ENCODE data around the gene HMCN2. TPM values are rescaled to one million over a fixed set of nuclear protein-coding genes. Genes with fewer than 3 reads are reported as not detected.

The HMCN2 gene
- total RNA-seq, 4 donors from 2014 or later = 24.8 to 61.7 (median 36.1) TPM

DNA sequence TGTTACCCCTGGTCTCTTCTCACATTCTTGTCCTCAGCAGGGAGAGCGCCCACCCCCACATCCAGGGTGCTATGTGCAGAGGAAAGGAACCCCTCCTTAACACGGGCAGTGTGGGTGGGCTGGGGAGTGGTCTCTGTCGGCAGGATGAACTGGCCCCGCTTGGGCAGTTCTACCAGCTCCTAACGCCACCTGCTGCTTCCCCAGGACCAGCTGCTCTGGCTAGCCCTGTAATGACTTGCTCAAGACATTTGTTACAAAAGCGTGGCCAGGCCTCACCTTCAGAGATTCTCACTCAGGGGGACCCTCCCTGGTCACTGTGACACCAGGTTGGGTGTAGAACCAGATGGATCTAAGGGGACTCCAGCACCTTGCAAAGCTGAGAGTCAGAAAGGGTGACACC lies 82.4 kb downstream of the HMCN2 start:
- Histone ChIP-seq H3K27ac (no peak overlapping the region), H3K36me3 (no peaks in the 10 kb centered on the region), H3K4me3 (no peak overlapping the region), H3K27me3 (no peaks in the 10 kb centered on the region), H3K9me3 (no peaks in the 10 kb centered on the region), H3K4me1 (peaks cover 0 to 8% (median 0%) of the 10 kb centered on the region in 4 donors)
- DNase-seq = no peak
- TF ChIP-seq POLR2A (IDR thresholded peaks at IDR 0.05) = no peak
- TF ChIP-seq CTCF (IDR thresholded peaks at IDR 0.05) = no peak

- Histone ChIP-seq H3K4me1 (peaks cover 0 to 8% (median 0%) of the 10 kb centered on the region in 4 donors), H3K4me3 (no peak overlapping the region), H3K9me3 (no peaks in the 10 kb centered on the region), H3K36me3 (no peaks in the 10 kb centered on the region), H3K27me3 (no peaks in the 10 kb centered on the region), H3K27ac (no peak overlapping the region)
- TF ChIP-seq CTCF (IDR thresholded peaks at IDR 0.05) (no peak), POLR2A (IDR thresholded peaks at IDR 0.05) (no peak)
- DNase-seq = no peak
These were observed 82.8 kb downstream of the HMCN2 start for GRCh38 chr9:130348341-130348740.

DNA sequence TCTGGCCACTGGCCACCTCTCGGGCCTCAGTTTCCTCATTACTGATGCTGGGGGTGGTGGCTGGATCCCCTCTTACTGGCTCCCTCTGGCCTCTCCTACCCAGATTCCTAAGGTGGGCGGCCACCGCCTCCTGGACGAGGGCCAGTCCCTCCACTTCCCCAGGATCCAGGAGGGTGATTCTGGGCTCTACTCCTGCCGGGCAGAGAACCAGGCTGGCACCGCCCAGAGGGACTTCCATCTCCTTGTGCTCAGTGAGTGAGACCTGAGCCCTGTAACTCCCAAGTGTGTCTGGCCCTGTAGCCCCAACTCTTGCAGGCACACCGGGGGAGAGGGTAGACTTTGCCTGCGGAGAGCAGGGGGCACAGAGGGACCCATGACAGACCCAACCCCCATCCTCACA lies 83.3 kb downstream of the HMCN2 start:
- Histone ChIP-seq H3K36me3 (no peaks in the 10 kb centered on the region), H3K27me3 (no peaks in the 10 kb centered on the region), H3K4me1 (peaks cover 0 to 8% (median 0%) of the 10 kb centered on the region in 4 donors), H3K9me3 (no peaks in the 10 kb centered on the region), H3K27ac (no peak overlapping the region), H3K4me3 (no peak overlapping the region)
- DNase-seq = no peak
- TF ChIP-seq POLR2A (IDR thresholded peaks at IDR 0.05) (no peak), CTCF (IDR thresholded peaks at IDR 0.05) (no peak)

DNA sequence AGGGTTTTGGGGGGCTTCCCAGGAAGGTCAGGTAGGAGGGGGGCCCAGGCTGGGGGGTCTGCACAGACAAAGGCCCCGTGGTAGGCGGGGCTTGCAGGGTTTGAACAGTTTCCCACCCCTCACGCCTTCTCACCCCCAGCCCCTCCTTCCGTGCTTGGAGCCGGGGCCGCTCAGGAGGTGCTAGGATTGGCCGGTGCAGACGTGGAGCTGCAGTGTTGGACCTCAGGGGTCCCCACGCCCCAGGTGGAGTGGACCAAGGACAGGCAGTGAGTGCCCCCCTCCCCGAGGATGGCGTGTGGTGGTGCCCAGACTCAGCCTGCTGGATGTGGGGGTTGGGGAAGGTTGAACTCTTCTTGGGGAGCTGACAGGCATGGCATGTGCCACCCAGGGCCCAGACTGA lies 83.8 kb downstream of the HMCN2 start:
- no peak overlapping the region for H3K27ac ChIP-seq
- no peak for TF ChIP-seq POLR2A (IDR thresholded peaks at IDR 0.05)
- TF ChIP-seq CTCF (IDR thresholded peaks at IDR 0.05) = no peak
- H3K27me3 ChIP-seq = no peaks in the 10 kb centered on the region
- H3K36me3 ChIP-seq = no peaks in the 10 kb centered on the region
- H3K4me1 ChIP-seq = peaks cover 0 to 8% (median 0%) of the 10 kb centered on the region in 4 donors
- H3K9me3 ChIP-seq = no peaks in the 10 kb centered on the region
- no peak overlapping the region for H3K4me3 ChIP-seq
- DNase-seq = no peak

DNA sequence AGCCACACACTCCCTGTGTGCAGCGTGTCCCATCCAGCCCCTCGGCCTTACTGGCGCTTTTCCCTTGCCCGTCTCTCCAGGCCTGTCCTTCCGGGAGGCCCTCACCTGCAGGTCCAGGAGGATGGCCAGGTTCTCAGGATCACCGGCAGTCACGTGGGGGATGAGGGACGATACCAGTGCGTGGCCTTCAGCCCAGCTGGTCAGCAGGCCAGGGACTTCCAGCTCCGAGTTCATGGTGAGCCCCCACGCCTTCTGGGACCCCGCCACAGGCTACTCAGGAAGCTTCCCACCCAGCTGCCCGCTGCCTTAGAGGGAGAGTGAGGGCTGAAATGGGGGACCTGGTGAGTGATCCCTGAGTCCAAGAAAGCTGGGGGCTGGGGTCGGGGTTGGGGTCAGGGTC lies 85.8 kb downstream of the HMCN2 start:
- no peaks in the 10 kb centered on the region for H3K36me3 ChIP-seq
- H3K4me1 ChIP-seq = peaks cover 0 to 8% (median 0%) of the 10 kb centered on the region in 4 donors
- H3K4me3 ChIP-seq = no peak overlapping the region
- TF ChIP-seq CTCF (IDR thresholded peaks at IDR 0.05) = no peak
- no peak for TF ChIP-seq POLR2A (IDR thresholded peaks at IDR 0.05)
- H3K27me3 ChIP-seq = no peaks in the 10 kb centered on the region
- no peaks in the 10 kb centered on the region for H3K9me3 ChIP-seq
- H3K27ac ChIP-seq = no peak overlapping the region
- DNase-seq = no peak

DNA sequence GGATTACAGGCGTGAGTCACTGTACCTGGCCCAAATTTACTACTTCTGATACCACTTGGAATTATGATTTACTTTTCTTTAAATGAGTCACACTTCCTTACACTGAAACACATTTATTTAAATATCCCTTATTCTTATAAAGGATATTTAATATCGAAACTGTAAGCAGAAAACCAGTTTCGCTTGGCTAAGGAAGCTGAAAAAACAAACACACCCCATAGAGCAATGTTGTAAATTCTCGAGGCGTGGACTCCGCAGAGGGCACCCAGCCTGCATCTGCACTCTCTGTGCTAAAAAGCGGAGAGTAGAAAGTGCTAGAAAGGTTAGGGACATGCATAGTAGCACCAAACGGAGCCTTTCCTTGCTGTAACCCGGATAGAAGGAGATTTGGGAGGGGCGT lies 86.5 kb downstream of the HMCN2 start:
- Histone ChIP-seq H3K4me3 (no peak overlapping the region), H3K4me1 (peaks cover 0 to 8% (median 0%) of the 10 kb centered on the region in 4 donors), H3K27me3 (no peaks in the 10 kb centered on the region), H3K27ac (peak overlapping the region in 1 of 4 donors; percentile 68), H3K9me3 (no peaks in the 10 kb centered on the region), H3K36me3 (no peaks in the 10 kb centered on the region)
- TF ChIP-seq POLR2A (IDR thresholded peaks at IDR 0.05) (no peak), CTCF (IDR thresholded peaks at IDR 0.05) (no peak)
- DNase-seq = no peak
